Inflammatory macrophage treated with lipopolysaccharide for 4 hours (primary cell): ENCODE results near the gene GTSE1.

ENCODE experiments used
- DNase-seq: peaks from one replicate; pipeline ENCODE4 v3.0.0-alpha.2; 2020

Gene GTSE1

DNA sequence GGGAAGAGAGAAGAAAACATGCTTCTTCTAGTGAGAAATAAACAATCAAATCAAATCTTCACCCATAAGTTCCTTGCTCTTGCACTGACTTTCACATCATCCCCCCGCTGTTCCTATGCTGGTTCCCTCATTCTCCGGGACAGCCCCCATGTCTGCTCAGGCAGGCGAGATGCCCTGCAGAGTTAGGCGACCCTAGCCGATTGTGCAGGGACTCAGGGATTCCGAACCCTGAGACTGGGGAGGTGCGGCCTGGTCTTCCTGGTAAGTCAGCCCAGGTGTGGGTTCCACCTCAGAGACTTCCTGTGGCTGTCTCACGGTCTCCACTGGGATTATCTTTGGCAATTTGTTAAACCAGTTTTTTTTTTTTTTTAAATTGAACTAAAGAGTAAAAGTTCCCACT is 22.3 kb upstream of the GTSE1 start:
- no peak for DNase-seq

DNA sequence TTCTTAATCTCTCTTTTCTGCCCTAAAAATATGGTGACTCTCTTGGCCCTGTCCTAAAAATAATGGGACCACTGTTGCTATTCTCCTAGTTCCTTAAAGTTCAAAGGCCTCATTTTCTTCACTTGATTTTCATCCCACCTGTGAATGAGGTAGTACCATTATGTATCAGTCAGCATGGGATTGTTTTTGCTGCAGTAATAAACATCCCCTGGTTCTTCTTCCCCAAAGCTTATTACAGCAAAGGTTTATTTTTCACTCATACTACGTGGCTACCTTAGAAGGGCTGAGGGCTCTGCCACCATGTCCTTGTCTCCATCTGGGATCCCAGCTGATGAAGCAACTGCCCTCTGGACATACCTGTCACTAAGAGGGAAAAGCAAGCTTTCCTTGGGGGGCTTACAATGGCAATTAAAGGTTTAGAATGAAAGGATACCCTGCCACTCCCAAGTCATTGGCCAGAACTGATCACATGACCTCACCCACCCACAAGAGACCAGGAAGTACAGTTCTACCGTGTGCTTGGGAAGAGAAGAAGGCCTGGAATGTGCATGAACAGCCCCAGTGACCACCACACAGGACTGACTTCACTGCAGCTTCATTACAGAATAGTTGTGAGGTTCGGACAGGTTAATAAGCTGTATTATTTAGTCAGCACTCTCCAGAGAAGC is 21.1 kb upstream of the GTSE1 start:
- DNase-seq = no peak

- no peak for DNase-seq
Observed at GRCh38 chr22:46276563-46276962, 20.1 kb upstream of the GTSE1 start.

- no peak for DNase-seq
Observed at GRCh38 chr22:46278656-46279645, 17.7 kb upstream of the GTSE1 start.

- no peak for DNase-seq
Observed at GRCh38 chr22:46280063-46280817, 16.4 kb upstream of the GTSE1 start.

GRCh38 chr22:46280999-46281623 is 15.6 kb upstream of the GTSE1 start:
- DNase-seq = no peak

- DNase-seq = no peak
Observed at GRCh38 chr22:46281866-46282678, 14.6 kb upstream of the GTSE1 start.

DNA sequence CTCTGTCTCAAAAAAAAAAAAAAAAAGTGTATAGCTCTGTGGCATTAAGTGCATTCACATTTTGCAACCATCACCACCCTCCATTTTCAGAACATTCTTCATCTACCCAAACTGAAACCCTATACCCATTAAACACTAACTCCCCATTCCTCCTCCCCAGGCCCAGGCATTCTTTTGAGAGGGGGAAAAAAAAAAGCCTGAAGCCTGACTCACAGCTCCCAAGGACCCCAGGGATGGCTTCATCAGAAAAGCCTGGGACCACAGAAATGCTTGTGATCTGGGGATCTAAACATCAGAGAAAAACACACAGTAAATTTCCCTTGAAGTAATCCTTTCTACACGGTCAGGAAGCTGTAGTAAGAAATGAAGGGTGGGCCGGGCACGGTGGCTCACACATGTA is 10.7 kb upstream of the GTSE1 start:
- DNase-seq = no peak

DNA sequence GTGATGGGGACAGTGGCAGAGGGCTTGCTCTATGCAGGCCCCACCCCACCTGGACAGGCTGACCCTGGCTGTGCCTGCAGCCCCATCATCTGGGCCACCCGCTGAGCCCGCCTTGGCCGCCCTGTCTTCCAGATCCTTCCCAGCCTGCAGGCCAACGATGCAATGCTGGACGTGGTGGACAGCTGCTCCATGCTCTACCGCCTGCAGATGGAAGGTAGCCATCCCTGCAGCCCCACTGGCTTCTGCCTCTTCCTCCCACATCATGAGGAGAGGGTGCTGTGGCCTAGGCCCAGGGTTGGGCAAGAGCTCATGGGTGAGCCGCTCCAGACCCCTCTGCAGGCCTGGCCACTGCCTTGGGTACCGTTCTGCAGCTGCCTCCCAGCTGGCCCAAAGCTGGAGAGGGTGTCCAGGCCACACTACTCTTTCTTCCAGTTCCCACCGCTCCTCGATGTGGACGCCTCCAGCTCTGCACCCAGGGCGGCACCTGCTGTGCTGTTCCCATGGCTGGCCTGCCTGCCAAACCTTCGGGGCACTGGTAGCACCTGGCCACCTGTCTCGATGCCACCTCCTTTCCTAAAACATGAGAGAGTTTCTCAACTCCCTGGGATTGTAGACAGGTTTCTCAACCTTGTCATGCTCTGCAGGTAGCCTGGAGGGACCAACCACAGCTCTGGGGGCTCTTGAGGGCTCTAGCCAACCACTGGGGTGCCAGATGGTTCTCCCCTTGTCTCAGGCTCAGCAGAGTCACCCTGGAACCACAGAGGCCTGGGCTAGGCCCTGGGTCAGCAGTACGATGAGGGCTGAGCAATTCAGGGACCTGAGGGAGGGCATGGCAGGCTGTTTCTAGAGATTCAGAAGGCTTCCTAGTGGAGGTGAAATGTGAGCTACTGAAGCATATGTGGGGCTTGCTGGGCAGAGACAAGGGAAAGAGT is 9.5 kb upstream of the GTSE1 start:
- DNase-seq = no peak

GRCh38 chr22:46287873-46288751 is 8.6 kb upstream of the GTSE1 start:
- DNase-seq = peak; percentile 16

DNA sequence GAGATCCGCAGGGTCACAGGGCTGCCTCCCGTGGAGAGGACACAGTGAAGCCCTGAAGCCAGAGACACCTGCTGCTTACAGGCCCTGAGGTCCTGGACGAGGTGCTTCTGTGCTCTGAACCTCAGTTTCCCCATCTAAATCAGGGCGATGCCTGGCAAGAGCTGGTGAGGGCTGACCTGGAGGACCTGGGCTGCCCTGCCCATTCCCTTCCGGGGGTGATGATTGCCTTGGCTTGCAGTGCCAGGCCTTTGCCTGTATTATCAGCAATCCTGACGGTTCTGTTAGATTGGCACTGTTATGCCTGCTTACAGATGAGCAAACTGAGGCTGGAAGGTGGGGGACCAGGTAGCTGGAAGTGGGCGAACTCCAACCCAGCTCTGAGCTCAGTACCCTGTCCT is 7.8 kb upstream of the GTSE1 start:
- DNase-seq = no peak

DNA sequence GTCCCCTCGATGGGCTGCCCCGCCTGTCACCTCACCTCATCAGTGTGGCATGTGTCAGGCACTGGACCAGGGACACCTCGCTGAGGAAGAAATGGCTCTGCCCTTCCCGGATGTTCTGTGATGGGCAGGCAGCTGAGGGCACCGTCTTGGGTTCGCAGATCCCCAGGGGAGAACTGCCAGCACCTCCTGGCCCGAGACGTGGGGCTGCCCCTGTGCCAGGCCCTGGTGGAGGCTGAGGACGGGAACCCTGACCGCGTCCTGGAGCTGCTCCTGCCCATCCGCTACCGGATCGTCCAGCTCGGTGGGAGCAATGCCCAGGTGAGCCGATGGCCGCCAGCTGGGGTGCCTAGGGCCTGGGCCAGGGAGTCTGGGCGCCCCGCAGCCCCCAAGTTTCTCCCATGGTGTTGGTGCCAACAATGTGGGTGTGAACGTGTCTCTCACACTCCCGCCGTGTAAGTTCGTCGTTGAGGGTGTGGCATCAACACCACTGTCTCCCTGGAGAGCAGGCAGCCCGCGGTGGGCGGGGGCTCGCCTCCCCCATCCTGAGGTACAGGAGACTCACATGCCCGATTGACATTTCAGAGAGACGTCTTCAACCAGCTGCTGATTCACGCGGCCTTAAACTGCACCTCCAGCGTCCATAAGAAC is 7.3 kb upstream of the GTSE1 start:
- no peak for DNase-seq

- DNase-seq = no peak
Observed at GRCh38 chr22:46290121-46290842, 6.4 kb upstream of the GTSE1 start.

DNA sequence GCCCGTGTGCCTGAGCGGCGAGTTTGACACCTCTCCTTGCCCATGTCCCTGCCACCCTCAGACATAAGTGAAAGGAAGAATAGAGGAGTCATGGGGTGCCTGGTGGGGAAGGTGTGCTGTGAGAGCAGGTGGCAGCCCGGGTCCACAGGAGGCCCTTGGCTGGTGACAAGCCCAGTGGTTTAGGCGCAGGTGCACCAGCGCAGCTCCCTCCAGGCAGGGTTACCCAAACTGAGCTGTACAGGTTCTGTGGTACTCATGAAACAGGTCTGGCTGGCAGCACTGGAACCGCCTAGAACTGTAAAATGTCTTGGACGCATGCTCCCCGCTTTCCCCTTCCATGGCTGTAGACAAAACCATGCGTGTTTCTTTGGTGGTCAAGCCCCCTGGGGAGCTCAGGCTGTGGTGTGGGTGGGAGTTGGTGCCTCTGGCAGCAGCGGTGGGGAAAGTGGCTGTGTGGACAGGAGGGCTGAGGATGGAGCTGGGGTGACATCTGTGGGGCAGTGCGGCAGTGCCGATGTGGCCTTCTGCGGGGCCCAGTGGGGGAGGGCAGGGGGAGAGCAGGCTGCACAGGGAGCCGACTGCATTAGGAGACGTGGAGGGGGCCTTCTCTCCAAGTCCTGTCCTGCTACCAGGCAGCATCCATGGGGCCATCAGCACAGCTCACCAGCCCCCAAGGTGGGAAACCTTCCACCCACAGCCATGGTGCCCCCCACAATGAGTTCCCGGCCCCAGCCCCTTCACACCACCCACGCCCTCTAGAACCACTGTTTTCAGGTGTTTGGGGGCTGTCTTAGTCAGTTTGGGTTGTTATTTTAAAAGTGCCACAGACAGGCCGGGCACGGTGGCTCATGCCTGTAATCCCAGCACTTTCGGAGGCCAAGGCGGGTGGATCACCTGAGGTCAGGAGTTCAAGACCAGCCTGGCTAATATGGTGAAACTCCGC is 5.6 kb upstream of the GTSE1 start:
- no peak for DNase-seq

DNA sequence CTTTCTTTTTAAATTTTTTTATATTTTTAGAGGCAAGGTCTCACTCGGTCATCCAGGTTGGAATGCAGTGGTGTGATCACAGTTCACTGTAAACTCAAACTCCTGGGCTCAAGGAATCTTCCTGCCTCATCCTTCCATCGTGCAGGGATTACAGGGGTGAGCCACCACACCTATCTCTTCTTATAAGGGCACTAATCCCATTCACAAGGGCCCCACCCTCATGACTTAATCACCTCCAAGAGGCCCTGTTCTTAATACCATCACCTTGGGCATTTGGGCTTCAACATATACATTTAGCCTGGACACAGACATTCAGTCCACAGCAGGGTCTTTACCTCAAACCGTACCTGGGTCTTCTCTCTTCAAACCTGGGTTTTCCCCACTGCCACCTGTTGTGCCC is 4.5 kb upstream of the GTSE1 start:
- DNase-seq = no peak

- peak; percentile 53 for DNase-seq
Observed at GRCh38 chr22:46292732-46293131, 3.9 kb upstream of the GTSE1 start.

GRCh38 chr22:46293577-46294260 is 3.0 kb upstream of the GTSE1 start:
- DNase-seq = peak; percentile 68
